ENCODE measurements around the gene EID3. TPM values are rescaled to one million over a fixed set of nuclear protein-coding genes. Genes with fewer than 3 reads are reported as not detected.
A peak's percentile ranks its signal among the peaks of the same experiment; 100 is the strongest.
"Not testable (repeated sequence)": the region's sequence is repeated elsewhere in the genome, so short reads cannot be mapped to it uniquely, and the experiment has no call there.

The EID3 gene
- total RNA-seq, 4 donors from 2014 or later: 0.51 to 3.4 (median 1.00) TPM

- no peaks in the 10 kb centered on the region for H3K9me3 ChIP-seq
- no peak for ATAC-seq
- in situ Hi-C loops (cut with MboI; ENCODE audit: low sequenced_read_pairs in 4 of 4): loop anchor here in 1 of 4 donors (25.0 kb wide), 1 partner anchor 355 kb away; the partner anchor contains the start of gene HSP90B1
- no peaks in the 10 kb centered on the region for H3K27me3 ChIP-seq
- intact Hi-C loops (cut with DNase I; ENCODE audit: low total_unique reads): no loop called here
- no peak overlapping the region for H3K4me3 ChIP-seq
- DNase-seq: no peak
- TF ChIP-seq POLR2A (IDR thresholded peaks at IDR 0.05) (no peak), CTCF (IDR thresholded peaks at IDR 0.05 in 4 of 5, conservative IDR thresholded peaks at IDR 0.05 in 1 of 5) (no peak)
- peaks cover 0 to 39% of the 10 kb centered on the region in 2 donors for H3K36me3 ChIP-seq
- H3K4me1 ChIP-seq: peaks cover 20 to 33% of the 10 kb centered on the region in 2 donors
- peak overlapping the region in 1 of 4 donors; percentile 24 for H3K27ac ChIP-seq
Observed at GRCh38 chr12:104291867-104292524, 11.5 kb upstream of the EID3 start.

GRCh38 chr12:104292872-104293794 lies 10.4 kb upstream of the EID3 start:
- H3K27me3 ChIP-seq: no peaks in the 10 kb centered on the region
- ATAC-seq (no peak), DNase-seq (no peak)
- H3K4me1 ChIP-seq: peaks cover 20 to 37% of the 10 kb centered on the region in 2 donors
- in situ Hi-C loops (cut with MboI; ENCODE audit: low sequenced_read_pairs in 4 of 4) (loop anchor here in 1 of 4 donors (25.0 kb wide), 1 partner anchor 356 kb away; the partner anchor contains the start of gene HSP90B1), intact Hi-C loops (cut with DNase I; ENCODE audit: low total_unique reads) (no loop called here)
- TF ChIP-seq CTCF (IDR thresholded peaks at IDR 0.05 in 4 of 5, conservative IDR thresholded peaks at IDR 0.05 in 1 of 5): no peak
- no peak for TF ChIP-seq POLR2A (IDR thresholded peaks at IDR 0.05)
- no peak overlapping the region for H3K4me3 ChIP-seq
- no peaks in the 10 kb centered on the region for H3K9me3 ChIP-seq
- H3K27ac ChIP-seq: peak overlapping the region in 1 of 4 donors; percentile 44
- H3K36me3 ChIP-seq: peaks cover 0 to 49% of the 10 kb centered on the region in 2 donors

GRCh38 chr12:104294158-104294859 lies 9.2 kb upstream of the EID3 start:
- H3K27me3 ChIP-seq; H3K4me3 ChIP-seq; H3K9me3 ChIP-seq; intact Hi-C loops (cut with DNase I; ENCODE audit: low total_unique reads); ATAC-seq: not testable (repeated sequence)
- peak overlapping the region; percentile 19 to 30 (median 27) for H3K27ac ChIP-seq
- peaks cover 25 to 35% of the 10 kb centered on the region in 2 donors for H3K4me1 ChIP-seq
- DNase-seq: peak in 1 of 2 donors; percentile 27
- in situ Hi-C loops (cut with MboI; ENCODE audit: low sequenced_read_pairs in 4 of 4): loop anchor here in 1 of 4 donors (25.0 kb wide), 1 partner anchor 357 kb away; the partner anchor contains the start of gene HSP90B1
- peaks cover 0 to 55% of the 10 kb centered on the region in 2 donors for H3K36me3 ChIP-seq

- Histone ChIP-seq H3K4me1 (peaks cover 23 to 28% of the 10 kb centered on the region in 2 donors), H3K27me3 (no peaks in the 10 kb centered on the region), H3K4me3 (no peak overlapping the region), H3K27ac (peak overlapping the region; percentile 19 to 30 (median 27)), H3K36me3 (peaks cover 0 to 55% of the 10 kb centered on the region in 2 donors), H3K9me3 (no peaks in the 10 kb centered on the region)
- ATAC-seq: no peak
- in situ Hi-C loops (cut with MboI; ENCODE audit: low sequenced_read_pairs in 4 of 4): loop anchor here in 1 of 4 donors (25.0 kb wide), 1 partner anchor 358 kb away; the partner anchor contains the start of gene HSP90B1
- DNase-seq: no peak
- TF ChIP-seq POLR2A (IDR thresholded peaks at IDR 0.05): no peak
- TF ChIP-seq CTCF (IDR thresholded peaks at IDR 0.05 in 4 of 5, conservative IDR thresholded peaks at IDR 0.05 in 1 of 5): no peak
- intact Hi-C loops (cut with DNase I; ENCODE audit: low total_unique reads): no loop called here
Observed at GRCh38 chr12:104294927-104295668, 8.4 kb upstream of the EID3 start.

Measured in gastrocnemius medialis (tissue), 4 donors.